Measurements from ENCODE around the gene BET1. TPM values are rescaled to one million over a fixed set of nuclear protein-coding genes. Genes with fewer than 3 reads are reported as not detected.

Gene BET1
- total RNA-seq, 1 experiment from 2014 or later: 54.4 TPM

DNA sequence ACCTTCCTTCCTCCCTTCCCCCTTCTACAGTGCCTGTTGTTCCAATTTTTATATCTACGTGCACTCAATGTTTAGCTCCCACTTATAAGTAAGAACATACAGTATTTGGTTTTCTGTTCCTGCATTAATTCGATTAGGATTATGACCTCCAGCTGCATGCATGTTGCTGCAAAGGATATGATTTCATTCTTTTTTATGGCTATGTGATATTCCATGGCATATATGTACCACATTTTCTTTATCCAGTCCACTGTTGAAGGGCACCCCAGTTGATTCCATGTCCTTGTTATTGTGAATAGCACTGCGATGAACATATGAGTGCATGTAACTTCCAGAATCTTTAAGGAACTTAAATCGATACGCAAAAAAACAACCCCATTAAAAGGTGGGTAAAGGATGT, 39.9 kb downstream of the BET1 start:
- no TSS peak for BruUV-seq (replicated peaks)
- POLR2A ChIA-PET: no interaction called here
- TF ChIP-seq, protein P1, sequence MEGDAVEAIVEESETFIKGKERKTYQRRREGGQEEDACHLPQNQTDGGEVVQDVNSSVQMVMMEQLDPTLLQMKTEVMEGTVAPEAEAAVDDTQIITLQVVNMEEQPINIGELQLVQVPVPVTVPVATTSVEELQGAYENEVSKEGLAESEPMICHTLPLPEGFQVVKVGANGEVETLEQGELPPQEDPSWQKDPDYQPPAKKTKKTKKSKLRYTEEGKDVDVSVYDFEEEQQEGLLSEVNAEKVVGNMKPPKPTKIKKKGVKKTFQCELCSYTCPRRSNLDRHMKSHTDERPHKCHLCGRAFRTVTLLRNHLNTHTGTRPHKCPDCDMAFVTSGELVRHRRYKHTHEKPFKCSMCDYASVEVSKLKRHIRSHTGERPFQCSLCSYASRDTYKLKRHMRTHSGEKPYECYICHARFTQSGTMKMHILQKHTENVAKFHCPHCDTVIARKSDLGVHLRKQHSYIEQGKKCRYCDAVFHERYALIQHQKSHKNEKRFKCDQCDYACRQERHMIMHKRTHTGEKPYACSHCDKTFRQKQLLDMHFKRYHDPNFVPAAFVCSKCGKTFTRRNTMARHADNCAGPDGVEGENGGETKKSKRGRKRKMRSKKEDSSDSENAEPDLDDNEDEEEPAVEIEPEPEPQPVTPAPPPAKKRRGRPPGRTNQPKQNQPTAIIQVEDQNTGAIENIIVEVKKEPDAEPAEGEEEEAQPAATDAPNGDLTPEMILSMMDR (IDR thresholded peaks at IDR 0.05; ENCODE audit: unreplicated experiment): no peak
- intact Hi-C loops (cut with micrococcal nuclease): no loop called here
- CTCF ChIA-PET: no interaction called here
- Mint-ChIP-seq H3K27me3 (ENCODE audit: insufficient read depth, unreplicated experiment) (no peaks in the 10 kb centered on the region), H3K4me3 (ENCODE audit: unreplicated experiment) (no peak overlapping the region), H3K9me3 (ENCODE audit: unreplicated experiment) (no peaks in the 10 kb centered on the region), H3K4me1 (ENCODE audit: insufficient read depth, unreplicated experiment) (no peaks in the 10 kb centered on the region), H3K36me3 (ENCODE audit: insufficient read depth, unreplicated experiment) (no peaks in the 10 kb centered on the region), H3K27ac (ENCODE audit: low read depth, unreplicated experiment) (no peak overlapping the region)
- no peak for DNase-seq (ENCODE audit: unreplicated experiment)

DNA sequence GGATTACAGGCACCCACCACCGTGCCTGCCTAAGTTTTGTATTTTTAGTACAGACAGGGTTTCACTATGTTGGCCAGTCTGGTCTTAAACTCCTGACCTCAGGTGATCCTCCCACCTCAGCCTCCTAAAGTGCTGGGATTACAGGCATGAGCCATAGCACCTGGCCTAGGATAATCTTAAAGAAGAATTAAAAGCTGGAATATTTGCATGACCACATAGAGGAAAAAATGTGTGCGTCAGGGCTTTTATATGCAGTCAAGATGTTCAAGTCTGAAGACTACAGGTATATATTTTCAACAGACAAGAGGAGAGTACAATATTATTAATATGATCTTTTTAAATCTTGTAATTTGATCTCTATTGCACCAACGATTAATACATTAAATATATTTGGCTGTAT, 43.2 kb downstream of the BET1 start:
- Mint-ChIP-seq H3K9me3 (ENCODE audit: unreplicated experiment) (no peaks in the 10 kb centered on the region), H3K27me3 (ENCODE audit: insufficient read depth, unreplicated experiment) (no peaks in the 10 kb centered on the region), H3K4me1 (ENCODE audit: insufficient read depth, unreplicated experiment) (no peaks in the 10 kb centered on the region), H3K36me3 (ENCODE audit: insufficient read depth, unreplicated experiment) (no peaks in the 10 kb centered on the region), H3K4me3 (ENCODE audit: unreplicated experiment) (no peak overlapping the region), H3K27ac (ENCODE audit: low read depth, unreplicated experiment) (no peak overlapping the region)
- intact Hi-C loops (cut with micrococcal nuclease): no loop called here
- TF ChIP-seq, protein P1 (IDR thresholded peaks at IDR 0.05; ENCODE audit: unreplicated experiment): no peak
- no peak for DNase-seq (ENCODE audit: unreplicated experiment)
- BruUV-seq (replicated peaks): no TSS peak
- ChIA-PET POLR2A (interaction anchor here (1.0 to 1.1 kb wide), 3 partner anchors 14 to 44 kb away, joined by 3 to 5 read pairs (median 3); partner anchors contain the start of gene BET1), CTCF (no interaction called here)

DNA sequence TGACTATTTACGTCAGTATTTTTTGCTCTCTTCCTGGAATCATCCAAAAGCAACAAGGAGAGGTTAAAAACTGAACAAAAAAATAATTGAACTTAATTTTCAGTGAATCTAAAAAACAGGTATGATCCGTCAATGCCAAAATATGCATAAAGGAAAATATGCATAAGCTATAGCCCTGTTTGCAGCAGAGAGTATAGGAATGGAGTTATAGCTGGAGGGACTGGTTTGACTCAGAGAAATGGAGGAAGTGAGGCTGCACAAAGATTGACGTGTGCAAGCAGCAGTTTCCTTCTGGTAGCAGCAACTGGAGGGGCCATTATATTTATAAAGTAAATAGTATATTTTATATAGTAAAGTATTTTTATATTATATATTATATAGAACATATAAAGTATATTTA, 45.5 kb downstream of the BET1 start:
- TF ChIP-seq, protein P1 (IDR thresholded peaks at IDR 0.05; ENCODE audit: unreplicated experiment): no peak
- no peak overlapping the region for H3K4me3 Mint-ChIP-seq (ENCODE audit: unreplicated experiment)

DNA sequence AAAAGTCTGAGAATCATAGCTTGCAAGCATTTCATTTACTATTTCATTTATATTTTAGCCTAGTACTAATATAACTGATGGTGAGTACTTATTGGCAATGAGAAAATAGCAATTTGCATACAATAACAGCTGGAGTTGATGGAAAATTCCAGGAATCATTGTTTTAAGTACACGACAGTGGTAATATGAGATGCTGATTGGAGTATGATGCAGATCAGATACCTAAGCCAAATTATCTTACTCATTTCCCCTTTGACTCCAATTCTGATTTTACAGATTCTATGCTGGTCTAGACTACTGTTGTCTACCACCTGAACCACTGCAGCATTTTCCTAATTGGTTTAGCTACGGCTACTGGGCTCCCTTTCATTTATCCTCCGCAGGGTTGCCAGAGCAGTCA, 45.9 kb downstream of the BET1 start:
- Mint-ChIP-seq H3K9me3 (ENCODE audit: unreplicated experiment) (no peaks in the 10 kb centered on the region), H3K27me3 (ENCODE audit: insufficient read depth, unreplicated experiment) (no peaks in the 10 kb centered on the region), H3K36me3 (ENCODE audit: insufficient read depth, unreplicated experiment) (no peaks in the 10 kb centered on the region), H3K4me1 (ENCODE audit: insufficient read depth, unreplicated experiment) (no peaks in the 10 kb centered on the region), H3K4me3 (ENCODE audit: unreplicated experiment) (no peak overlapping the region), H3K27ac (ENCODE audit: low read depth, unreplicated experiment) (no peak overlapping the region)
- BruUV-seq (replicated peaks): no TSS peak
- intact Hi-C loops (cut with micrococcal nuclease): no loop called here
- POLR2A ChIA-PET: no interaction called here
- DNase-seq (ENCODE audit: unreplicated experiment): peak; percentile 17
- CTCF ChIA-PET: interaction anchor here (0.8 kb wide), 1 partner anchor 776 kb away, joined by 3 read pairs; no protein-coding TSS in a partner anchor
- TF ChIP-seq, protein P1 (IDR thresholded peaks at IDR 0.05; ENCODE audit: unreplicated experiment): no peak

More for the DNA sequence above, 45.5 kb downstream of the BET1 start:
- DNase-seq (ENCODE audit: unreplicated experiment): no peak
- Mint-ChIP-seq H3K4me1 (ENCODE audit: insufficient read depth, unreplicated experiment) (no peaks in the 10 kb centered on the region), H3K36me3 (ENCODE audit: insufficient read depth, unreplicated experiment) (no peaks in the 10 kb centered on the region), H3K9me3 (ENCODE audit: unreplicated experiment) (no peaks in the 10 kb centered on the region), H3K27ac (ENCODE audit: low read depth, unreplicated experiment) (no peak overlapping the region), H3K27me3 (ENCODE audit: insufficient read depth, unreplicated experiment) (no peaks in the 10 kb centered on the region)
- POLR2A ChIA-PET: no interaction called here
- no TSS peak for BruUV-seq (replicated peaks)
- intact Hi-C loops (cut with micrococcal nuclease): no loop called here
- CTCF ChIA-PET: interaction anchor here (0.8 kb wide), 1 partner anchor 775 kb away, joined by 3 read pairs; no protein-coding TSS in a partner anchor

Measured in MCF 10A (cell line).